EH (cell line): ENCODE data around the gene IRF1.
"Not testable (repeated sequence)": the region's sequence is repeated elsewhere in the genome, so short reads cannot be mapped to it uniquely, and the experiment has no call there.

Source experiments
- DNase-seq: peaks from one replicate; pipeline ENCODE4 v3.0.0-alpha.2; 2015; ENCODE audit warnings: low read depth

Gene IRF1

DNA sequence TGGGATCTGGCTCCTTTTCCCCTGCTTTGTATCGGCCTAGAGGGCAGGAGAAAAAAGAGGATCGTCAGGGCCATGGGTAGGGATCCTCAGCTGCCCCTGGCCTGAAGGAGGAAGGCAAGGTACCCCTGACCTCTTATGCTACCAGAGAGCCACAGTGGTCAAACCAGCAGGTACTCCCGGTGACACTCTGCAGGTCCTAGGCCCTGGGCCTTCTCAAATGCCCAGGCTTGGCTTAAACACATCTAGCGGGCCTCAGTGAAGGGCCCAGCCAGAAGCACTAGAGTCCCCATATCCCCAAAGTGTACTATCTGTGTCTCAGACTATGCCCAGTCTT lies 3.5 kb downstream of the IRF1 start:
- no peak for DNase-seq

DNA sequence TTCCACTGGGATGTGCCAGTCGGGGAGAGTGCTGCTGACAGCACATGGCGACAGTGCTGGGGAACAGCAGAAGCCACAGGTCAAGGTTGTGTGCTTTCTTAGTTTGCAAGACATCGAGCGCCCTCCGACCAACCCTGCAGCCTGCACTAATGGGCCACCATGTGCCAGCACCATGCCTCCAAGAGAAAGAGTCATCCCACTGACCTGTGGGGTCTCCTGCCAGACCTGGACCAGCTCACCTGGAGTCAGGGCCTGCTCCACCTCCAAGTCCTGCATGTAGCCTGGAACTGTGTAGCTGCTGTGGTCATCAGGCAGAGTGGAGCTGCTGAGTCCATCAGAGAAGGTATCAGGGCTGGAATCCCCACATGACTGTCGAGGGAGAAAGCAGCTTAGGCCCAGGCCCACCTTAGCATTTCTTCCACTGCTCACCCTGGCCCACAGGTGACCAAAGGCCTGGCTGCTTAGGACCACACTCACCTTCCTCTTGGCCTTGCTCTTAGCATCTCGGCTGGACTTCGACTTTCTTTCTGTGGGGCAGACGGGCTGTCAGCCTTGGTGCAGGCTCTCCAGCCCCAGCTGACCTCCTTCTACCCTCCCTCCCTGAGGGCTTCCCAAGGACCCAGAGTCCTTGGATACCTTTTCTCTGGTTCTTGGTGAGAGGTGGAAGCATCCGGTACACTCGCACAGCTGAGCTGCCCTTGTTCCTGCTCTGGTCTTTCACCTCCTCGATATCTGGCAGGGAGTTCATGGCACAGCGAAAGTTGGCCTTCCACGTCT lies 4.1 kb downstream of the IRF1 start:
- no peak for DNase-seq

DNA sequence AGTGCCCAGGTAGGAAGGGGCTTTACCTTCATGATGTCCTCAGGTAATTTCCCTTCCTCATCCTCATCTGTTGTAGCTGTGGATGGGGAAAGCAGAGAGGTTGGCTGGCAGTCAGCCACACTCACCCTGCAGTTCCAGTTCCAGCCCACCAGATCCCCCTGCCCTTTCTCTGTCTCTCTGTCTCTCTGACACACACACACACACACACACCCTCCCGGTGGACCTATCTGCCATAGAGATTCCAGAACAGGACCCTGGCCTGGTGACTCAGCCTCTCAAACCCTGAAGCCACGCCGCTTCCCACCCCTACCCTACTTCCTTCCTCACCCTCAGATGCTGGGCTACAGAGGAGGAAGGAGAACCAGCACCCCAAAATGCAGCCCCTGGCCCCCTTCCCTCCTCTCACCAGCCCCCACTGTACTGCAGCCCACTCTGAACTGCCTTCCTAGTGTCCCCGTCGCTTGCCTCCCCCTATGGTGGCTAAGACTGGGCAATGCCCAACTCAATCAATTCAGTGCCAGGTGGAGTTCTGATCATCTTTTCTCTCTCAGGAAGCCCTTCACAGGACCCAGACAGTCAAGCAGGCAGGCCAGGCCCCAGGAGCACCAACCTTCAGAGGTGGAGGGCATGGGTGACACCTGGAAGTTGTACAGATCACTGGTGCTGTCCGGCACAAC lies 4.8 kb downstream of the IRF1 start:
- DNase-seq, result no peak

- not testable (repeated sequence) for DNase-seq
Measured at GRCh38 chr5:132484876-132485640, 5.5 kb downstream of the IRF1 start.

GRCh38 chr5:132484391-132484725 lies 6.2 kb downstream of the IRF1 start:
- no peak for DNase-seq

- no peak for DNase-seq
Measured at GRCh38 chr5:132483661-132484390, 6.7 kb downstream of the IRF1 start.

DNA sequence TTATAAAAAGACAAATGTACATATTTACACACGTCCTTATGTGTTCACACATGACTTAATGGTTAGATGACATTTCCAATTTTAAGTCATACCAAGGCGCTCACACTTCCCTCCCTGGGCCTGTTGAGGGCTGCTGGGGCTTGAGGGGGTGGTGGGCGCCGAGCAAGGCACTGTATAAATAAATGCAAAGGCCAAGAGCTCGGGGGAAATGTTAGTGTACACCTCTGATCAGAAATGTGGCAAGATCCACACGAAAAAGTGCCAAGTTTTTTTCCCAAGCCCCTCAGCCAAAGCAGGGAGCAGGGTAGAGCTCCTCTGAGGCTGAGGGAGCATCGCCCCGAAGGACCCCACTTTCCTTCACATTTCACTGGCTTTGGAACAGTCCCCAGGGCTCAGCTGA lies 7.5 kb downstream of the IRF1 start:
- no peak for DNase-seq

GRCh38 chr5:132481596-132482211 lies 8.9 kb downstream of the IRF1 start:
- no peak for DNase-seq

DNA sequence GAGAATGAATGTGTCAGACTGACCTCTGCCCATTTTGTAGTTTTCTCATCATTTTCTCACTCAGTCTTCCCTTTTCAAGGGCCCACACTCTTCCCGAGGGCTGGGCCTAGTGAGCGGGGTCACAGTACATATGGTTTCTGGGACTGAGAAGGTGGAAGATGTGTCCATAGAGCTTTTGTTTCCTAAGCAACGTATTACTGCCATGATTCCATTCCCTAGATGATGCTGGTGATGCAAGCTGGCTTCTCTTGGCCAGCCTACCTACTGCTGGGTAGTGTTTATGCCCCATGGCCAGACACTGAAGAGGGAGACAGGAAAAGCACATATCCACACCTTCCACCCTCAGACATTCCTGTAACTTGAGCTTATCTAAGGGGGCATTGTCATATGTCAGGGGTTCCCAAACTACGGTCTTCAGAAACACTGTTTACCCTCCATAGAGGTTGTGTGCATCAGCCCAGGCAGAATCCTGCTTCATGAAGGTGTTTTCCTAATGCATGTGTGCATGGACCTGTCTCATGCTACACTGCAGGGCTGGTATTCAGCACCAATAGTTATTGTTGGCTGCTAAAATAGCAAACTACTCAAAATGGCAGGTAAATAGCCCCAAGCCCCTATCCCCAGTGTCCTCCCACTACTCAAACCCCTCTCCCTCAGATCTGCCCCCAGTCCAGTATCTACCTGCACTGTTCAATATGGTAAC lies 9.5 kb downstream of the IRF1 start:
- no peak for DNase-seq

GRCh38 chr5:132480546-132480892 lies 10.1 kb downstream of the IRF1 start:
- DNase-seq, result no peak

DNA sequence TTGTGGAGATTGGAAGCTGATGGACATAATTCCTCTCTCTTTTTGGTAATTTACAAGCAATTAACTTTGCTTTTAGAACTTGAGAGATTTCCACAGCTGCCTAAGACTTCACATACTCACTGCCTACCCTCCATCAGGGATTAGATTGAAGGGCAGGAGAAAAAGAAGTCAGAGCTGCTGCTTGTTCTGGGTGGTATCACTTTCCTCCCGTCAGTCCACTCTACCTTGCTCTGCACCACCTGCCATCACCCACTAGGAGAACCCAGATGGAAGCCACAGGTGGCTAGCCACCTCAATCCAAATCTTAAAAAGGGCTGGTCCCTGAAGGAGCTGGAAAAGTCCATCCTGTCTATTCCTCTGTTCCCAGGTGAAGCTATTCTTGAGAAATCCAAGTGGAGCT lies 10.5 kb downstream of the IRF1 start:
- no peak for DNase-seq

DNA sequence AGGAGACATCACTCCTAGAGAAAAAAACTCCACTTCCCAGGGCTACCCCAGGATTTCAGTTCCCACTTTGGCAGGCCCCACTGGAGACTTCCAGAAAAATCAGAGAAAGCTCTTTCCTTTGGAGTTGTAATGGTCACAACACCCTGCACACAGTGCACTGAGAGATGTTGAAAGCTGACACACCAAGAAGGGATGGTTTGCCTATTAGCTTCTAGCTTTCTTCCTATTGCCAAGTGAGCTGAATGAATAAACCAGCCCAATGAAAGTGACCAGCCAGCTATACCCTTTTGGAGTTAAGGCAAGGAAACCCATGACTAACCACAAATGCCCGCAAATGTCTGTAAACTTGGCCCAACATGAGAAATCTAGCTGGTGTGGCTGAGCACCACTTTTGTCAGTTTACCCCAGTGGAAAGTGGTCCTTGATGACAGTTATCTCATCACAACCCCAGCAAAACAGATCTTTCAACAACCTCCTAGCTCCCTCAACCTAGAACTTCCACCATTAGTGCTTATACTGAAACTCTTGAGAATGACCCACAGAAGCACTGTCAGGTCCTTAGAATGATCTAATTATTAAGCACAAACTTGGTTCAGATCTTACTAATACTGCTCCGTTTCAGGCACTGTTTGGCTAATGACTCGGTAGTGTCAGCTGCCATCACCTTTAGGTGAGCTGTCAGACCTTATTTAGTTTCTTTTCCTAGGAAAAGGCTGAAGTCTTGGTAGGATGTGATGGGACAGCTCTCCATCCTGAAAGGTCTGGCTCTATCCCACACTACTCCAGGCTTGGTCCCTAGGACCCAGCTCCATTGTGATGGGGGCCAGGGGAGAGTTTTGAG lies 11.2 kb downstream of the IRF1 start:
- DNase-seq, result no peak

GRCh38 chr5:132478366-132478871 lies 12.2 kb downstream of the IRF1 start:
- no peak for DNase-seq

DNA sequence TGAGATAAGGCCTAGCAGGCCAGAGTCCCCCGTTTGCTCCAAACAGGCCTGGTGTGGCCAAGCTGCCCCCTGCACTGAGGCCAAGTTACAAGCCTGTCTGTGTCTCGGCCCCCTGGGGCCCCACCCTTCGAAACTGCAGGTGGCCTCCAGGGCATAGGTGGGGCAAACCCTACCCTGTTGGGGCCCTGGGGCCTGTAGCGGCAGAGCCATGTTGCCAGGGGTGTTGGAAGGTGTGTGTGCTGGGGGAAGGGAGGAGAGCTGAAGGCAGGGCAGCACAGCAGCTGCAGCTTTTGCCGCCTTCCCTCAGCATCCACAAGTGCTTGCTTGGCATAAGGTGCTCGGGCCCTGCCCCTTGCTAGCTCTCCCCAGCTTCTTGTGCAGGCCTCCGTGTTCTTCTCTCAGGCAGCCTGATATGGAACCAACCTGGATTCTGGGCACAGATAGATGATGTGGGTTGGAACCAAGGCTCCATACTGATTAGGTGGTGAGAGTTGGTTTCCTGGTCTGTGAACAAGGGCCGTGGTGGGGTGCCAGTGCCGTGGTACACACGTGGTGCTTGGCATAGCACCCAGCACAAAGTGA lies 12.7 kb downstream of the IRF1 start:
- no peak for DNase-seq

DNA sequence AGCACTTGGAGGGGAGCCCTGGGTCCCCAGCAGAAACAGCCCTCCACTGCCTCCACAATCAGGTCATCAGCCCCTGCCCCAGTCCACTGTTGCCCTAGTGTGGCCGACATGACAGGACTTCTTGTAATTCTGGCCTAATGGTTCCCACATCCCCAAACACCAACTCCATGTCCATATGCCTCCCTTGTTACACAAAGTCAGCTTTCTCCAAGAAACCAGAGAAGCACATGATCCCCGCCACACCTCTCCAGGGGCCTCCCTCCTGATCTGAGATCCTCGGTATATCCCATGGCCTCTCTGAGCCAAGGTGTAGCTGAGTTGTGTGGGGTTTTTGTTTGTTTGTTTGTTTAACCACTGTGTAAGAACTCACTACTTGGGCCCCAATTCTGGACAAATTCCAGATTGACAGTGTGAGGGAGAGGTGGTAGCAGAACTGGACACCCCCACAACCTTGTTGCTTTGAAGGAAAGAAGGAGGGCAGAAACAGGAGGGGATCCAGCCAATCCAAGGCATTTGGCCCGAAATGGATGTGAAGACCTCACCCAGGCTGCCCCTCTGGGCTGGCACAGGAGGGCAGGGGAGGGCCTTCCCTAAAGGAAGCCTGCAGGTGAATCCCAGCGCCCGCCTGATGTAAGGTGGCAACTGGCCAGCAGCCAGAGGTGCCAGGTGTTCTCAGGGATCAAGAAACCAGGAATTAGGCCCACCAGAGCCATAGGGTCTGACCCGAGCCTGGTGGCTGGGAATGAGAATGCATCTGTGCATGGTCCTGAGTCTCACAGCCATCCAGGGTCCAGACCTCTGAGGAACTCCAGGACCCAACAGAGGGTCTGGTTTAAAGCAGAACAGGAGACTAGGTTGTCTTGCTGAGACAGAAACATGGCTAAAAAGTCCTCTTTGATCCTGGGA lies 13.4 kb downstream of the IRF1 start:
- no peak for DNase-seq

DNA sequence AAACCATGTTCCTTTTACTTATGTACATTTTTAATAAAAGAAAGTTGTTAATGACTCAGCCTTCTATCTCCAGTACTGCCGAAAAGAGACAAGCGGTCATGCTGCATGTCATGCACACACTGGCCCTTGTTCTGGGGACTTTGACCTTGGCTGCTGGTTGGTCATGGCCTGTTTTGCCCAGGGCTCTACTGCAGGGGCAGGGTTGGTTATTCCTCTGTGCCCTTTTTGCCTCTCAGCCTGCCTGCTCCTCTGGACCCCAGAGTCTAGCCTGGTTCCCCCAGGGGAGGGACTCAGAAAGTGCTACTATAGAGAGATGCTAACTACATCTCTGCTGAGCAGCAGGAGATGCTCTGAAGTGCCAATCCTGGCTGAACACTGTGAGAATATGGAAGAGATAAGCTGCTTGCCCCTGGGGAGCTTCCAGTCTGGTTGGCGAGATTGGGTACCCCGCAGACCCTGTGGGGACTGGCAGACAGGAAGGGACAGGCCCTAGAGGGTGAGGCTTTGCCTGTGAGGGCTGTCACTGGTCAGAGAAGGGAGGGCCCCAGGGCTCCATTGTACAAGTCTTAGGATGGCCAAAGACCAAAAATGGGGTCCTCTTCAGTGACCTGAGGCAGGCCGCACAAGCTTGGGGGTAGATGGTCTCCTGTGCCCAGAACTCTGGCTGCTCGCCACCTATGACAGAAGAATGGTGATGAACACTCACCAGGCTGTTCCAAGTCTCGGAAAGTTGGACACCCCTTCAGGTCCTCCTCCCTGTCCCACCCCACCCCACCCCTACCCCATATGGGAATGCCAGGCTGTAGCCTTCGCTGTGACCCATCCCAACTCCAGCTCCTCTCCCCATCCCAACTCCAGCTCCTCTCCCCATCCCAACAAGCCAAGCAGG lies 14.3 kb downstream of the IRF1 start:
- DNase-seq, result no peak

DNA sequence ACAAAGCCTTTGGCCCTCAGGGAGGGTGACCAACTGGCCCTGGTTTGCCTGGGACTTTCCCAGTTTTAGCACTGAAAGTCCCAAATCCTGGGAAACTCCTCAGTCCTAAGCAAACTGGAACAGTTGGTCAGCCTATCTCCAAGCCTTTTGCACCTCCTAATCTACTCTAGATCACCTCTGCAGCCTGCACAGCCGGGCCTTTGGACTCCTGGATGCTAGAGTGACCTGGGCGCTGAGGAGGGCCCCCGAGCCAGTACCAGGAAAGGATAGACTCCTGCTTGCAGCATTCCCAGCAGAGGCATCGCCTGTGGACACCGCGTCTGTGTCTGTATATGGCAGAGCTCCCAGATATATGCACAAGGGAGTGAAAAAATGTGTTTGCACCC lies 15.1 kb downstream of the IRF1 start:
- DNase-seq, result no peak

GRCh38 chr5:132474881-132475496 lies 15.6 kb downstream of the IRF1 start:
- DNase-seq, result no peak
